H1 (cell line): ENCODE measurements around the gene ACSM3.

ENCODE experiments used
- EGR1 ChIP-seq: IDR thresholded peaks from 2 replicates; pipeline ENCODE4 v1.6.1; 2011; ENCODE audit warnings: low read depth, low read length, borderline replicate concordance
- NRF1 ChIP-seq: IDR thresholded peaks from 2 replicates; pipeline ENCODE4 v1.6.1; 2011; ENCODE audit warnings: mild to moderate bottlenecking, low read depth, low read length, improper control_type of control experiment
- SUZ12 ChIP-seq: fragments of 200-600 bp; sonication (generic); IDR thresholded peaks from 2 replicates; pipeline ENCODE4 v1.6.1; 2012; ENCODE audit warnings: mild to moderate bottlenecking, inconsistent platforms, low read length, moderate library complexity, mixed read lengths
- YY1 ChIP-seq: IDR thresholded peaks from 2 replicates; pipeline ENCODE4 v1.6.1; 2011; ENCODE audit warnings: low read depth, mild to moderate bottlenecking, low read length
- ZNF274 ChIP-seq: IDR thresholded peaks from 2 replicates; pipeline ENCODE4 v1.7.0; 2012; ENCODE audit warnings: low read length, borderline replicate concordance; ENCODE audit errors: extremely low read depth
- TF ChIP-seq, protein P1 (sequence below), 3 experiments: IDR thresholded peaks; 1 replicate in 2 of 3; 2 replicates in 1 of 3; pipeline versions ENCODE4 v1.5.1 to v1.6.1; 2011; ENCODE audit warnings: low read length in 3 of 3, mild to moderate bottlenecking in 3 of 3, inconsistent platforms in 2 of 3, low read depth in 1 of 3, moderate library complexity in 1 of 3; ENCODE audit not compliant: insufficient read depth in 1 of 3; ENCODE audit errors: control extremely low read depth in 1 of 3
- TF ChIP-seq, protein P2 (sequence below): IDR thresholded peaks from 2 replicates; pipeline ENCODE4 v1.6.1; 2011; ENCODE audit warnings: low read length, improper control_type of control experiment

GRCh38 chr16:20773679-20774078 is 9.9 kb downstream of the ACSM3 start:
- TF ChIP-seq SUZ12 (no peak), ZNF274 (no peak), YY1 (no peak), EGR1 (no peak), NRF1 (no peak)
- TF ChIP-seq, protein P1, sequence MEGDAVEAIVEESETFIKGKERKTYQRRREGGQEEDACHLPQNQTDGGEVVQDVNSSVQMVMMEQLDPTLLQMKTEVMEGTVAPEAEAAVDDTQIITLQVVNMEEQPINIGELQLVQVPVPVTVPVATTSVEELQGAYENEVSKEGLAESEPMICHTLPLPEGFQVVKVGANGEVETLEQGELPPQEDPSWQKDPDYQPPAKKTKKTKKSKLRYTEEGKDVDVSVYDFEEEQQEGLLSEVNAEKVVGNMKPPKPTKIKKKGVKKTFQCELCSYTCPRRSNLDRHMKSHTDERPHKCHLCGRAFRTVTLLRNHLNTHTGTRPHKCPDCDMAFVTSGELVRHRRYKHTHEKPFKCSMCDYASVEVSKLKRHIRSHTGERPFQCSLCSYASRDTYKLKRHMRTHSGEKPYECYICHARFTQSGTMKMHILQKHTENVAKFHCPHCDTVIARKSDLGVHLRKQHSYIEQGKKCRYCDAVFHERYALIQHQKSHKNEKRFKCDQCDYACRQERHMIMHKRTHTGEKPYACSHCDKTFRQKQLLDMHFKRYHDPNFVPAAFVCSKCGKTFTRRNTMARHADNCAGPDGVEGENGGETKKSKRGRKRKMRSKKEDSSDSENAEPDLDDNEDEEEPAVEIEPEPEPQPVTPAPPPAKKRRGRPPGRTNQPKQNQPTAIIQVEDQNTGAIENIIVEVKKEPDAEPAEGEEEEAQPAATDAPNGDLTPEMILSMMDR (IDR thresholded peaks at IDR 0.05; ENCODE audit: control extremely low read depth in 1 of 3, insufficient read depth in 1 of 3, low read depth in 1 of 3, low read length in 3 of 3) = no peak
- TF ChIP-seq, protein P2, sequence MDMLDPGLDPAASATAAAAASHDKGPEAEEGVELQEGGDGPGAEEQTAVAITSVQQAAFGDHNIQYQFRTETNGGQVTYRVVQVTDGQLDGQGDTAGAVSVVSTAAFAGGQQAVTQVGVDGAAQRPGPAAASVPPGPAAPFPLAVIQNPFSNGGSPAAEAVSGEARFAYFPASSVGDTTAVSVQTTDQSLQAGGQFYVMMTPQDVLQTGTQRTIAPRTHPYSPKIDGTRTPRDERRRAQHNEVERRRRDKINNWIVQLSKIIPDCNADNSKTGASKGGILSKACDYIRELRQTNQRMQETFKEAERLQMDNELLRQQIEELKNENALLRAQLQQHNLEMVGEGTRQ = no peak
